ENCODE data around the gene CDH6.
"Not testable (repeated sequence)": the region's sequence is repeated elsewhere in the genome, so short reads cannot be mapped to it uniquely, and the experiment has no call there.

The CDH6 gene

DNA sequence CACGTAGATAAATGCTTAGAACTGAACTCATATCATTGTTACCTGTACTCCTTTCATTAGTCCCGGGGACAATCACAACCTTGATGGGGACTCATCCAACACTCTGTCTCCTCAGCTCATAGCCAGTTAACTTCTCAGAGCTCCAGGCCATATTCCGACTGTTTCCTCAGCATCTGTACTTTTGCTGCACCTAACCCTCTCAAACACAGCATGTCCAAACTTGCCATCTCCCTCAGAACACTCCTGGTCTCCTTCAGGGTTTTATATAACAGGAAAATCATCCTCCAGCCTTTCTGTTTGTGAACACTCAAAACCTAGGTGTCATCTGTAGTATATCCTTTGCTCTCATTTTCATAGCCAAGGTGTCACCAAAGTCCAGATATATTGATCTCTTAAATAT is 150.5 kb downstream of the CDH6 start:
- H3K36me3 ChIP-seq (ENCODE audit: insufficient read depth, low read length), result no peaks in the 10 kb centered on the region
- no peak overlapping the region for H3K9ac ChIP-seq (ENCODE audit: low read depth, low read length)
- H3K9me3 ChIP-seq (ENCODE audit: control insufficient read depth, insufficient read depth, low read length), result no peaks in the 10 kb centered on the region; the same call in 1 of the 2 replicates
- H3K4me1 ChIP-seq (ENCODE audit: insufficient read depth, low read length), result no peaks in the 10 kb centered on the region

DNA sequence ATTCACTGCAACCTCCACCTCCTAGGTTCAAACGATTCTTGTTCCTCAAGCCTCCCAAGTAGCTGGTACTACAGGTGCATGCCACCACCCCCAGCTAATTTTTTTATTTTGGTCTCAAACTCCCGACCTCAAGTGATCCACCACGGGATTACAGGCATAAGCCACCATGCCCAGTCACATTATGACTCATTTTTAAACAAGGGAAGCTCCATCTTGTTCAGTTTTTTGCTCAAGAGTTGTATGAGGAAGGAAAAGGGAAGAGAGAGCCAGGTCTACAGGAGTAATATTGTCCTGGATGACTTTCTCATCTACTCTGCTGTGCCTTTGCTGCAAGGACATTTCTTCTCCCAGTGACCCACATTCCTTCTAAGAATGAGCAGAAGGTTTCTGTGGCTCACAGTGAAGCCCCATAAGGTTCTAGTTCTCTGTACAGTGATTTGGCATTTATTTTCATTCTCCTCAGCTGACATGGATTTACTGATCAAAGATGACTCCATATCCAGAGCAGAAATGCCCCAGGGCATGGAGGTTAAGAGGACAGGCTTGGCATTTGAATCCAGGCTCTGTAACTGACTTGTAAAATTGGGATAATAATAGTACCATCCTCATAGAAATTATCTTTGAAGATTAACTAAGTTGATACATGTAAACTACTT is 153.5 kb downstream of the CDH6 start:
- no peaks in the 10 kb centered on the region for H3K9me3 ChIP-seq (ENCODE audit: control insufficient read depth, insufficient read depth, low read length)

GRCh38 chr5:31347552-31347905 is 154.0 kb downstream of the CDH6 start:
- Histone ChIP-seq H3K9ac (ENCODE audit: low read depth, low read length) (no peak overlapping the region), H3K9me3 (ENCODE audit: control insufficient read depth, insufficient read depth, low read length) (no peaks in the 10 kb centered on the region), H3K36me3 (ENCODE audit: insufficient read depth, low read length) (no peaks in the 10 kb centered on the region), H3K4me1 (ENCODE audit: insufficient read depth, low read length) (no peaks in the 10 kb centered on the region)

More for the DNA sequence above, 153.5 kb downstream of the CDH6 start:
- H3K4me1 ChIP-seq (ENCODE audit: insufficient read depth, low read length), result no peaks in the 10 kb centered on the region
- H3K9ac ChIP-seq (ENCODE audit: low read depth, low read length), result no peak overlapping the region
- H3K36me3 ChIP-seq (ENCODE audit: insufficient read depth, low read length), result no peaks in the 10 kb centered on the region

DNA sequence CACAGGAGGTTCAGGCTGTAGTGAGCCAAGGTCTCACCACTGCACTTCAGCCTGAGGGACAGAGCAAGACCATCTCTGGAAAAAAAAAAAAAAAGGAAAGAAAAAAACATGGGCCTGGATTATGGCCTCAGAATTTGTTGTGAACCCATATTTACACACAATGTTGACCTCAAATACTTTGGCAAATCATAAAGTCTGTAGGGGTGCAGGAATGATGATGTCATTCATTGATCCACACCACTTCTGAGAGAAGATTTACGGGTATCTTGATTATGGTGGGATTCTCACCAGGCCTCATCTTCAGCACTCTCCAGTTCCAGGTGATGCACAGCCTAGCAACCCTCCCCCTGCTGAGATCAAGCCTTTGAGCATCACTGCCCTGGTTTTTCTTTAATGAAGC is 156.9 kb downstream of the CDH6 start:
- Histone ChIP-seq H3K36me3 (ENCODE audit: insufficient read depth, low read length) (no peaks in the 10 kb centered on the region), H3K9ac (ENCODE audit: low read depth, low read length) (no peak overlapping the region), H3K4me1 (ENCODE audit: insufficient read depth, low read length) (no peaks in the 10 kb centered on the region), H3K9me3 (ENCODE audit: control insufficient read depth, insufficient read depth, low read length) (no peaks in the 10 kb centered on the region)

DNA sequence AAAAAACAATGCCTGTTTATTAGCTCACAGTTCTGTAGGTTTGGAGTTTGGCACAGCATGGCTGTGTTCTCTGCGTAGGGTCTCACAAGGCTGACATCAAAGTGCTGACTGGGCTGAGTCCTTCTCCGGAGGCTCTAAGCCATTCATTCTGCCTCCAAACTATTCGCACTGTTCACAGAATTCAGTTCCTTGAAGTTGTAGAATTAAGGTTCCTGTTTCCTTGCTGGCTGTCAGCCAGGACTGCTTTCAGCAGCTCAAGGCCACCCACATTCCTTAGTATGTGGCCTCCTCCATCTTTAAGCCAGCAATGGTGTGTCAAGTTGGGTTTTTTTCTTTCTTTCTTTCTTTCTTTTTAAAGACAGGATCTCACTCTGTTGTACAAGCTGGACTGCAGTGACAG is 161.9 kb downstream of the CDH6 start:
- H3K9me3 ChIP-seq (ENCODE audit: control insufficient read depth, insufficient read depth, low read length), result no peaks in the 10 kb centered on the region
- no peaks in the 10 kb centered on the region for H3K4me1 ChIP-seq (ENCODE audit: insufficient read depth, low read length)
- H3K9ac ChIP-seq (ENCODE audit: low read depth, low read length), result no peak overlapping the region
- H3K36me3 ChIP-seq (ENCODE audit: insufficient read depth, low read length), result no peaks in the 10 kb centered on the region

GRCh38 chr5:31357038-31357437 is 163.6 kb downstream of the CDH6 start:
- Histone ChIP-seq H3K36me3 (ENCODE audit: insufficient read depth, low read length) (no peaks in the 10 kb centered on the region), H3K9ac (ENCODE audit: low read depth, low read length) (no peak overlapping the region), H3K9me3 (ENCODE audit: control insufficient read depth, insufficient read depth, low read length) (no peaks in the 10 kb centered on the region), H3K4me1 (ENCODE audit: insufficient read depth, low read length) (peaks cover 9% of the 10 kb centered on the region)

DNA sequence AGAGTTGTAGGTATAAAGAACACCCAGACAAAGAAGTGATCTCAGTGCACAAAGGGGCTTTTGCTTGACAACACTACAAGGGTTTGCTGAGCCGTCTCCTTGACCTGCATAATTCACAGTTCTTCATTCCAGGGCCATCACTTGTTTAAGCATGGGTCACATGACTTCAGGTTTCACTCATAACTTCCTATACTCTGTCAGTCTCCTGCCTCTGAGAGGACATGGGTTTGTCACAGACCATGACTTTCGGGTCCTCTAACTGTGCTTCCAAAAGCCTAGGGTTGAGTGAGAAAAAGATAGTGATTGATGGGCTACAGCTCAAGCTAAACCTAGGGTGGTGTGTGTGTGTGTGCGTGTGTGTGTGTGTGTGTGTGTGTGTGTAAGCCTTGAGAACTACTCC is 166.4 kb downstream of the CDH6 start:
- Histone ChIP-seq H3K9me3 (ENCODE audit: control insufficient read depth, insufficient read depth, low read length) (no peaks in the 10 kb centered on the region), H3K36me3 (ENCODE audit: insufficient read depth, low read length) (no peaks in the 10 kb centered on the region), H3K4me1 (ENCODE audit: insufficient read depth, low read length) (peaks cover 15% of the 10 kb centered on the region), H3K9ac (ENCODE audit: low read depth, low read length) (no peak overlapping the region)

DNA sequence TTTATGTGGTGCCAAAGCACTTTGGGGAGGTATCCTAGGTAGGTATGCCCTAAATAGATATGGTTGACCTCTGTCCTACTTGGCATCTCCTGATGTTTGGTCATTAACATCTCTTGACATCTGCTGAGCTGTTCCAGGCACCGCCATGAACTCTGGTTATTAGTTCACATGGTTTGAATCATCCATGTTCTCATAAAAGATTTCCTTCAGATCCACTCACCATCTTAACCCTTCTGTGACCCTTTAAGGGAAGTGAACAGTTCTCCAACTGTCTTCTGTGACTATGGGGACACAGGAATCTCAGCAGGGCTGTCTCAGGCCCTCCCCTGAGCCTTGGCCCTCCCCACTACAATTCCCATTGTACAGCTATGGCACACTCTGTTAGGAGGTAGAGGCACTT is 167.7 kb downstream of the CDH6 start:
- Histone ChIP-seq H3K36me3 (ENCODE audit: insufficient read depth, low read length) (no peaks in the 10 kb centered on the region), H3K4me1 (ENCODE audit: insufficient read depth, low read length) (peaks cover 15% of the 10 kb centered on the region), H3K9me3 (ENCODE audit: control insufficient read depth, insufficient read depth, low read length) (no peaks in the 10 kb centered on the region), H3K9ac (ENCODE audit: low read depth, low read length) (no peak overlapping the region)

GRCh38 chr5:31361704-31362528 is 168.4 kb downstream of the CDH6 start:
- H3K36me3 ChIP-seq (ENCODE audit: insufficient read depth, low read length); H3K9me3 ChIP-seq (ENCODE audit: control insufficient read depth, insufficient read depth, low read length); H3K9ac ChIP-seq (ENCODE audit: low read depth, low read length): not testable (repeated sequence)
- H3K4me1 ChIP-seq (ENCODE audit: insufficient read depth, low read length), result peaks cover 15% of the 10 kb centered on the region

- Histone ChIP-seq H3K36me3 (ENCODE audit: insufficient read depth, low read length) (no peaks in the 10 kb centered on the region), H3K9ac (ENCODE audit: low read depth, low read length) (no peak overlapping the region), H3K4me1 (ENCODE audit: insufficient read depth, low read length) (peaks cover 15% of the 10 kb centered on the region), H3K9me3 (ENCODE audit: control insufficient read depth, insufficient read depth, low read length) (no peaks in the 10 kb centered on the region)
Measured at GRCh38 chr5:31362529-31362900, 169.0 kb downstream of the CDH6 start.

- Histone ChIP-seq H3K36me3 (ENCODE audit: insufficient read depth, low read length) (no peaks in the 10 kb centered on the region), H3K9me3 (ENCODE audit: control insufficient read depth, insufficient read depth, low read length) (no peaks in the 10 kb centered on the region), H3K9ac (ENCODE audit: low read depth, low read length) (no peak overlapping the region), H3K4me1 (ENCODE audit: insufficient read depth, low read length) (peaks cover 15% of the 10 kb centered on the region)
Measured at GRCh38 chr5:31362931-31363568, 169.6 kb downstream of the CDH6 start.

- Histone ChIP-seq H3K9me3 (ENCODE audit: control insufficient read depth, insufficient read depth, low read length) (no peaks in the 10 kb centered on the region), H3K4me1 (ENCODE audit: insufficient read depth, low read length) (peaks cover 15% of the 10 kb centered on the region), H3K36me3 (ENCODE audit: insufficient read depth, low read length) (no peaks in the 10 kb centered on the region), H3K9ac (ENCODE audit: low read depth, low read length) (no peak overlapping the region)
Measured at GRCh38 chr5:31364881-31365636, 171.6 kb downstream of the CDH6 start.

DNA sequence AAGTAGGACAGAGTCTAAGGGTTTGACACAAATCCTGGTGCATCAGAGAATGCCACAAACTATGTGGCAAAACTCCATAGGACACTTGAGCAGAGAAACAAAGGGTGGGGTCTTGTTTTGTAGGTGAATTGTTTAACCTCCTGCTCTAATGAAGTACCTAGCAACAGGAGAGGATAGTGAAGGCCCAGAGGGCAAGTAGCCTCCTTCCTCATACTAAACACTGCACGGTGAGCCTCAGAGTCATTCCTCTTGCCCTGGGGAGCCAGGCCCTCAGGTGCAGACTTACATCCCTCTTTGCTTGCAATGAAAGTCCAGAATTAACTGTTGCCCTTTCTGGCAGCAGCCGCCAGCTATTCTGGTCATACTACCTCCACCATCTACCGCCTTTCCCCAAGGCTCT is 172.3 kb downstream of the CDH6 start:
- Histone ChIP-seq H3K36me3 (ENCODE audit: insufficient read depth, low read length) (no peaks in the 10 kb centered on the region), H3K9ac (ENCODE audit: low read depth, low read length) (no peak overlapping the region), H3K9me3 (ENCODE audit: control insufficient read depth, insufficient read depth, low read length) (no peaks in the 10 kb centered on the region), H3K4me1 (ENCODE audit: insufficient read depth, low read length) (peaks cover 15% of the 10 kb centered on the region)

DNA sequence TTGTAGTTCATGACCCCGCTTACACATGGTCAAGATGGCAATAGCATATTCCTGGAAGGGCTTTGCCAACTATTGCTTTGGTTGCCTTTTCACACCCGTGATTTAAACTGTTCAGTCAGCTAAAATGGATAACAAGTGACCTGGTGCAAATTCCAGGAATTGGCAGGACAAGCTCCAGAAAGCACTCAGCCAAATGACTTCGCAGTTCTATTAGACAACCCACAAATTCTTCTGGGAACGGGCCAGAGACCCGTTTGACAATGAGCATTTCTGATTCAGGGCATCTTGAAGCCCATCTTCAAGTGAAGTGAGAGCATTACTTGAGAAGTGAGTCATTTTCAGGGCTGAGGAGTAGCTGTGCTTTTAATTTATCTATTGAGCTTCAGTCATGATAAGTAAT is 173.5 kb downstream of the CDH6 start:
- H3K9me3 ChIP-seq (ENCODE audit: control insufficient read depth, insufficient read depth, low read length), result no peaks in the 10 kb centered on the region
- peaks cover 8% of the 10 kb centered on the region; the same call in 1 of the 2 replicates for H3K4me1 ChIP-seq (ENCODE audit: insufficient read depth, low read length)
- no peaks in the 10 kb centered on the region for H3K36me3 ChIP-seq (ENCODE audit: insufficient read depth, low read length)
- H3K9ac ChIP-seq (ENCODE audit: low read depth, low read length), result no peak overlapping the region

Measured in ES-I3 (cell line).